Motor neuron (in vitro differentiated cells): ENCODE measurements around the gene TRIOBP. TPM values are rescaled to one million over a fixed set of nuclear protein-coding genes. Genes with fewer than 3 reads are reported as not detected.
A peak's percentile ranks its signal among the peaks of the same experiment; 100 is the strongest.
"Not testable (repeated sequence)": the region's sequence is repeated elsewhere in the genome, so short reads cannot be mapped to it uniquely, and the experiment has no call there.

Experiments
- ATAC-seq, 8 experiments: fragments of 200-7000 bp; cut with Tn5 transposase; replicated peaks in 6 of 8; 2 replicates each; pipeline ENCODE4 v1.8.0; 2021; ENCODE audit warnings: mild to moderate bottlenecking in 8 of 8, moderate library complexity in 8 of 8
- H3K27ac ChIP-seq, 2 donors: fragments of 250-450 bp; sonication (Bioruptor Pico); 2 replicates each; pipeline ENCODE4 v1.9.0; 2021; ENCODE audit warnings: antibody characterized with exemption in 2 of 2, mild to moderate bottlenecking in 2 of 2, moderate library complexity in 1 of 2
- H3K4me1 ChIP-seq, 2 donors: fragments of 250-450 bp; sonication (Bioruptor Pico); replicated peaks in 1 of 2; 2 replicates each; pipeline ENCODE4 v1.6.1; 2021; ENCODE audit warnings: antibody characterized with exemption in 2 of 2, mild to moderate bottlenecking in 2 of 2, moderate library complexity in 1 of 2
- H3K4me3 ChIP-seq, 5 donors: fragments of 250-450 bp; sonication (Bioruptor Pico); 2 replicates each; pipeline ENCODE4 v1.9.0; 2021; ENCODE audit warnings: antibody characterized with exemption in 5 of 5, mild to moderate bottlenecking in 5 of 5, moderate library complexity in 4 of 5
- WGBS, 10 experiments: fragments of 450-650 bp; shearing (Covaris generic); methylation state at CpG; one replicate each; pipeline ENCODE4 v1.0.0; 2022; 5-methylcytosine and 5-hydroxymethylcytosine counted together
- in situ Hi-C, 9 experiments: fragments of 400-800 bp; cut with MboI; loops; one replicate each; pipeline ENCODE4 v1.15.0; 2021; ENCODE audit warnings: low sequenced_read_pairs in 9 of 9, low pct_unique_long_range_greater_than_20kb in 2 of 9; ENCODE audit not compliant: unreplicated experiment in 9 of 9
- total RNA-seq, 8 experiments: library from RNA; unstranded; fragments of 300-600 nt; gene quantifications; 2 replicates each; pipeline versions ENCODE4 v1.2.3 to v1.2.4, GENCODE V29; 2022

Gene TRIOBP
- total RNA-seq, 8 experiments from 2014 or later = 13.8 to 56.2 (median 25.3) TPM

GRCh38 chr22:37794376-37794775, 97.5 kb downstream of the TRIOBP start:
- Histone ChIP-seq H3K4me1 (peaks cover 0 to 6% of the 10 kb centered on the region in 2 donors), H3K27ac (no peak overlapping the region), H3K4me3 (no peak overlapping the region)
- WGBS, 10 experiments = 21 to 80% (median 52%) methylated on average over 1 to 2 of the region's 2 CpGs; no CpG with 5 or more reads in 2 of the 10 experiments
- no peak for ATAC-seq
- in situ Hi-C loops = no loop called here

GRCh38 chr22:37796079-37796478, 99.2 kb downstream of the TRIOBP start:
- 44 to 100% (median 81%) methylated on average over 1 to 2 of the region's 3 CpGs; no CpG with 5 or more reads in 5 of the 10 experiments for WGBS, 10 experiments
- in situ Hi-C loops = no loop called here

GRCh38 chr22:37797259-37797658, 100.4 kb downstream of the TRIOBP start:
- ATAC-seq, H3K27ac ChIP-seq, in situ Hi-C loops, H3K4me1 ChIP-seq, H3K4me3 ChIP-seq: not testable (repeated sequence)
- 50 to 90% (median 80%) methylated on average over 1 to 3 of the region's 7 CpGs; no CpG with 5 or more reads in 5 of the 10 experiments for WGBS, 10 experiments

More at GRCh38 chr22:37796079-37796478, 99.2 kb downstream of the TRIOBP start:
- no peak for ATAC-seq
- H3K4me1 ChIP-seq = peaks cover 0 to 6% of the 10 kb centered on the region in 2 donors
- no peak overlapping the region for H3K27ac ChIP-seq
- H3K4me3 ChIP-seq = no peak overlapping the region

GRCh38 chr22:37797874-37798500, 101.1 kb downstream of the TRIOBP start:
- WGBS, 10 experiments = 8 to 72% (median 54%) methylated on average over 2 to 7 of the region's 14 CpGs; no CpG with 5 or more reads in 1 of the 10 experiments
- in situ Hi-C loops = no loop called here
- Histone ChIP-seq H3K4me1 (peaks cover under 1 to 9% of the 10 kb centered on the region in 2 donors), H3K27ac (no peak overlapping the region), H3K4me3 (no peak overlapping the region)
- peak in 1 of 8 experiments; percentile 7 for ATAC-seq

GRCh38 chr22:37799979-37800378, 103.1 kb downstream of the TRIOBP start:
- H3K4me1 ChIP-seq = peaks cover 16 to 17% of the 10 kb centered on the region in 2 donors
- WGBS, 10 experiments = 50 to 100% (median 88%) methylated on average over 1 to 8 of the region's 9 CpGs; no CpG with 5 or more reads in 3 of the 10 experiments
- ATAC-seq, H3K4me3 ChIP-seq, H3K27ac ChIP-seq: not testable (repeated sequence)
- in situ Hi-C loops = loop anchor here in 2 of 9 experiments (25.0 kb wide), 1 partner anchor 162 kb away; the partner anchor contains the start of genes C22orf23 (in 2 of the 2) and POLR2F (in 2 of the 2)

- Histone ChIP-seq H3K27ac (peak overlapping the region; percentile 94 to 97), H3K4me3 (peak overlapping the region; percentile 48 to 97 (median 71)), H3K4me1 (peaks cover 16 to 17% of the 10 kb centered on the region in 2 donors)
- ATAC-seq = peak in 6 of 8 experiments; percentile 6 to 39 (median 29)
- 0 to 17% (median 3%) methylated on average over 1 to 6 of the region's 13 CpGs; no CpG with 5 or more reads in 7 of the 10 experiments for WGBS, 10 experiments
- in situ Hi-C loops = loop anchor here in 2 of 9 experiments (25.0 kb wide), 1 partner anchor 160 kb away; the partner anchor contains the start of genes C22orf23 (in 2 of the 2) and POLR2F (in 2 of the 2)
These were observed 105.1 kb downstream of the TRIOBP start for GRCh38 chr22:37801946-37802309.

- Histone ChIP-seq H3K27ac (peak overlapping the region; percentile 94 to 97), H3K4me3 (peak overlapping the region; percentile 48 to 97 (median 71)), H3K4me1 (peaks cover 16 to 17% of the 10 kb centered on the region in 2 donors)
- ATAC-seq = peak; percentile 12 to 72 (median 66)
- in situ Hi-C loops = loop anchor here in 2 of 9 experiments (25.0 kb wide), 1 partner anchor 160 kb away; the partner anchor contains the start of genes C22orf23 (in 2 of the 2) and POLR2F (in 2 of the 2)
- 0 to 60% (median 3%) methylated on average over 1 to 12 of the region's 63 CpGs; no CpG with 5 or more reads in 3 of the 10 experiments for WGBS, 10 experiments
These were observed 105.7 kb downstream of the TRIOBP start for GRCh38 chr22:37802310-37803194.

- ATAC-seq = peak in 5 of 8 experiments; percentile 6 to 27 (median 21)
- WGBS, 10 experiments = 0 to 80% (median 27%) methylated on average over 1 to 6 of the region's 16 CpGs; no CpG with 5 or more reads in 4 of the 10 experiments
- H3K4me1 ChIP-seq = peaks cover 13 to 16% of the 10 kb centered on the region in 2 donors
- peak overlapping the region; percentile 94 to 97 for H3K27ac ChIP-seq
- peak overlapping the region; percentile 48 to 97 (median 71) for H3K4me3 ChIP-seq
- in situ Hi-C loops = loop anchor here in 2 of 9 experiments (25.0 kb wide), 1 partner anchor 159 kb away; the partner anchor contains the start of genes C22orf23 (in 2 of the 2) and POLR2F (in 2 of the 2)
These were observed 106.4 kb downstream of the TRIOBP start for GRCh38 chr22:37803195-37803638.

GRCh38 chr22:37803639-37804351, 106.9 kb downstream of the TRIOBP start:
- in situ Hi-C loops = loop anchor here in 2 of 9 experiments (25.0 kb wide), 1 partner anchor 159 kb away; the partner anchor contains the start of genes C22orf23 (in 2 of the 2) and POLR2F (in 2 of the 2)
- ATAC-seq = no peak
- Histone ChIP-seq H3K27ac (peak overlapping the region; percentile 94 to 97), H3K4me1 (peaks cover 15 to 16% of the 10 kb centered on the region in 2 donors), H3K4me3 (peak overlapping the region; percentile 48 to 97 (median 71))
- 0 to 12% (median 9%) methylated on average over 2 to 11 of the region's 34 CpGs; no CpG with 5 or more reads in 6 of the 10 experiments for WGBS, 10 experiments

- ATAC-seq = no peak
These were observed 107.6 kb downstream of the TRIOBP start for GRCh38 chr22:37804352-37804880.

More at GRCh38 chr22:37804352-37804880, 107.6 kb downstream of the TRIOBP start:
- peak overlapping the region; percentile 94 to 97 for H3K27ac ChIP-seq
- H3K4me1 ChIP-seq = peaks cover 16 to 17% of the 10 kb centered on the region in 2 donors
- peak overlapping the region; percentile 48 to 97 (median 71) for H3K4me3 ChIP-seq
- WGBS, 10 experiments = 0% methylated on average over 1 of the region's 29 CpGs; no CpG with 5 or more reads in 9 of the 10 experiments
- in situ Hi-C loops = loop anchor here in 2 of 9 experiments (25.0 kb wide), 1 partner anchor 158 kb away; the partner anchor contains the start of genes C22orf23 (in 2 of the 2) and POLR2F (in 2 of the 2)
